ENCODE results near the gene PARP4. TPM values are rescaled to one million over a fixed set of nuclear protein-coding genes. Genes with fewer than 3 reads are reported as not detected.

Gene PARP4
- total and polyA plus RNA-seq, 2 of the 13 experiments (the other 11 are each of a cell fraction or from before 2014, with no cell fraction given) = 40.5 to 42.6 TPM

DNA sequence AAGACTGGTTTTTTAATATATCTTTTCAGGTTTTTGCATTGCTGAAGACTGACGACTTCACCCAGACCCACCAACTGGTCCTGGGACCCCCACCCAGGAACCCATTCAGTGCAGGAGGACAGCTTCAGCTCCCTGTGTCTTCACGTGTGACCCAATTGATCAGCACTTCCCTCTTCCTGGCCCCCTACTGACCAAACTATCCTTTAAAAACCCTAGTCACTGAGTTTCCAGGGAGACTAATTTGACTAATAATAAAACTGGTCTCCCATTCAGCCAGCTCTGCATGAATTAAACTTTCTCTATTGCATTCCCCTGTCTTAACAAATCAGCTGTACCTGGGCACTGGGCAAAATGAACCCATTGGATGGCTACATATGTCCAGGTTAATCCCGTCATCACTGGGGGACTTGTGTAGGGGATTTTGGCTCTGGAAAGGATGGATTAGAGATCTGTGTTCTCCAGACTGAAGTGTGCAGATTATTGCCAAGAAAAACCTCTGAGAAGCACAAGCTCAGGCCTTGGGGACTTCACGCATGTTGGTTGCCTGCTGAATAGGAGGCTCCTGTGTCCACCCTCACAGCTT is 16.3 kb upstream of the PARP4 start:
- BruUV-seq (replicated peaks) = no TSS peak
- in situ Hi-C loops (cut with HindIII; ENCODE audit: extremely low pct_ligation_motif_present, low pct_unique_long_range_greater_than_20kb) (no loop called here), intact Hi-C loops (cut with micrococcal nuclease; ENCODE audit: unreplicated experiment) (no loop called here)
- Histone ChIP-seq H3K27me3 (ENCODE audit: control insufficient read depth in 1 of 2, insufficient read depth in 2 of 2, low read length in 2 of 2) (peaks cover 0 to 6% of the 10 kb centered on the region in 2 experiments; a peak in 1 of 5 replicates), H3K79me2 (ENCODE audit: insufficient read depth, low read length) (no peaks in the 10 kb centered on the region), H3K9me3 (ENCODE audit: low read length) (no peaks in the 10 kb centered on the region), H3K4me3 (replicated peaks in 1 of 3; ENCODE audit: insufficient read depth in 1 of 3, low read depth in 2 of 3, low read length in 3 of 3) (no peak overlapping the region), H3K9ac (ENCODE audit: insufficient read depth, low read depth, low read length) (no peak overlapping the region), H3K27ac (ENCODE audit: extremely low read length, insufficient read depth, low read length) (no peak overlapping the region), H3K36me3 (replicated peaks in 1 of 2; ENCODE audit: control insufficient read depth in 1 of 2, insufficient read depth in 2 of 2, low read length in 2 of 2) (no peaks in the 10 kb centered on the region), H3K4me2 (ENCODE audit: low read depth, low read length) (no peak overlapping the region), H3K4me1 (ENCODE audit: insufficient read depth, low read length) (no peaks in the 10 kb centered on the region), H4K20me1 (ENCODE audit: insufficient read depth, low read length) (no peaks in the 10 kb centered on the region), H2AFZ (ENCODE audit: low read length) (no peak overlapping the region)
- 15% methylated on average over 3 of the region's 4 CpGs for WGBS (ENCODE audit: low lambda C conversion rate)
- CTCF ChIA-PET (ENCODE audit: low intra/inter-chr PET ratio, low total read pairs) = no interaction called here
- DNase-seq (ENCODE audit: low spot score) (no peak), FAIRE-seq (no peak), ATAC-seq (no peak)
- TF ChIP-seq ZNF530 (CRISPR knock-in tag; IDR thresholded peaks at IDR 0.05; ENCODE audit: low read depth) (no peak), KMT2A (CRISPR knock-in tag; IDR thresholded peaks at IDR 0.05) (no peak), SMYD3 (CRISPR knock-in tag; IDR thresholded peaks at IDR 0.05) (no peak), ZNF749 (CRISPR knock-in tag; IDR thresholded peaks at IDR 0.05; ENCODE audit: borderline replicate concordance) (no peak), ZNF225 (CRISPR knock-in tag; IDR thresholded peaks at IDR 0.05) (no peak), NFIC (IDR thresholded peaks at IDR 0.05; ENCODE audit: low read length) (no peak), ZBTB44 (CRISPR knock-in tag; IDR thresholded peaks at IDR 0.05) (no peak), SMAD9 (CRISPR knock-in tag; IDR thresholded peaks at IDR 0.05) (no peak), MIXL1 (CRISPR knock-in tag; IDR thresholded peaks at IDR 0.05) (no peak), ZNF614 (CRISPR knock-in tag; IDR thresholded peaks at IDR 0.05; ENCODE audit: borderline replicate concordance) (no peak), WIZ (CRISPR knock-in tag; IDR thresholded peaks at IDR 0.05) (no peak), ZBTB26 (CRISPR knock-in tag; IDR thresholded peaks at IDR 0.05; ENCODE audit: borderline replicate concordance) (no peak), PCBP1 (IDR thresholded peaks at IDR 0.05; ENCODE audit: borderline replicate concordance, low read depth, low read length) (no peak)
- TF ChIP-seq, protein P1, sequence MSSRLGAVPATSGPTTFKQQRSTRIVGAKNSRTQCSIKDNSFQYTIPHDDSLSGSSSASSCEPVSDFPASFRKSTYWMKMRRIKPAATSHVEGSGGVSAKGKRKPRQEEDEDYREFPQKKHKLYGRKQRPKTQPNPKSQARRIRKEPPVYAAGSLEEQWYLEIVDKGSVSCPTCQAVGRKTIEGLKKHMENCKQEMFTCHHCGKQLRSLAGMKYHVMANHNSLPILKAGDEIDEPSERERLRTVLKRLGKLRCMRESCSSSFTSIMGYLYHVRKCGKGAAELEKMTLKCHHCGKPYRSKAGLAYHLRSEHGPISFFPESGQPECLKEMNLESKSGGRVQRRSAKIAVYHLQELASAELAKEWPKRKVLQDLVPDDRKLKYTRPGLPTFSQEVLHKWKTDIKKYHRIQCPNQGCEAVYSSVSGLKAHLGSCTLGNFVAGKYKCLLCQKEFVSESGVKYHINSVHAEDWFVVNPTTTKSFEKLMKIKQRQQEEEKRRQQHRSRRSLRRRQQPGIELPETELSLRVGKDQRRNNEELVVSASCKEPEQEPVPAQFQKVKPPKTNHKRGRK (CRISPR knock-in tag; IDR thresholded peaks at IDR 0.05) = no peak
- TF ChIP-seq, protein P2, sequence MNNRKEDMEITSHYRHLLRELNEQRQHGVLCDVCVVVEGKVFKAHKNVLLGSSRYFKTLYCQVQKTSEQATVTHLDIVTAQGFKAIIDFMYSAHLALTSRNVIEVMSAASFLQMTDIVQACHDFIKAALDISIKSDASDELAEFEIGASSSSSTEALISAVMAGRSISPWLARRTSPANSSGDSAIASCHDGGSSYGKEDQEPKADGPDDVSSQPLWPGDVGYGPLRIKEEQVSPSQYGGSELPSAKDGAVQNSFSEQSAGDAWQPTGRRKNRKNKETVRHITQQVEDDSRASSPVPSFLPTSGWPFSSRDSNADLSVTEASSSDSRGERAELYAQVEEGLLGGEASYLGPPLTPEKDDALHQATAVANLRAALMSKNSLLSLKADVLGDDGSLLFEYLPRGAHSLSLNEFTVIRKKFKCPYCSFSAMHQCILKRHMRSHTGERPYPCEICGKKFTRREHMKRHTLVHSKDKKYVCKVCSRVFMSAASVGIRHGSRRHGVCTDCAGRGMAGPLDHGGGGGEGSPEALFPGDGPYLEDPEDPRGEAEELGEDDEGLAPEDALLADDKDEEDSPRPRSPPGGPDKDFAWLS (CRISPR knock-in tag; IDR thresholded peaks at IDR 0.05; ENCODE audit: borderline replicate concordance) = no peak
- POLR2A ChIA-PET = no interaction called here
